ENCODE results near the gene RBM20.

DNA sequence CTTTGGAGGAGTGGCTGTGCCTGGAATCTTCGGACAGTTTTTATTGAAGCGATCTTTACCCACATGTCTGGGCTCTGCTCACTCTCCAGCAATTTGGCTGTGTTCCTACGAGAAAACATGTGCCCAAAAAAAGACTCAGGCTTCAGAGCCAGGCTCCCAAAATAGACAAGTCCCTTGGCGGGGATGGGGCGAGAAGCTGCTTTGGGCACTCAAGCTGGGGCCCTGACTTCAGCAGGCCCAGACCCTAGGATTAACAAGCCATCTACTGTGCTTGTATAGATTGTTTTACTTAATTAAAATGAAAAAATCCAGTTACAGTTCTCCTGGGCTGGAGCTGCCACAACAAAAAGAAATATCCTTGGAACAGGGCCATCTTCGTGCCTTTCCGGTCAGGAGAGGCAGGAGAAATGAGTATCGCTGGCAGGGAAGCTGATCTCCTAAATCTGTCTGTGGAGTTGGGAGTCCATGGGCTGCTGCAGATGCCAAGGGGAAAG lies 176.2 kb downstream of the RBM20 start:
- TF ChIP-seq GATA3 (IDR thresholded peaks at IDR 0.05; ENCODE audit: low read depth, low read length): no peak
- TF ChIP-seq GATA2 (IDR thresholded peaks at IDR 0.05; ENCODE audit: low read depth, low read length): 0 out of 2 replicates have a peak, but pooled peaks have one; percentile 30
